Testis (tissue), 3 donors: ENCODE results near the gene MAT2A. TPM values are rescaled to one million over a fixed set of nuclear protein-coding genes. Genes with fewer than 3 reads are reported as not detected.
A peak's percentile ranks its signal among the peaks of the same experiment; 100 is the strongest.

Source experiments
- DNase-seq: peaks from one replicate; pipeline ENCODE4 v3.0.0-alpha.2; 2019
- H3K27ac ChIP-seq, 2 donors: fragments of 200-600 bp; sonication (generic); one replicate each; pipeline ENCODE4 v1.5.1; 2019
- H3K27me3 ChIP-seq: fragments of 200-600 bp; sonication (generic); one replicate; pipeline ENCODE4 v1.5.1; 2019
- H3K36me3 ChIP-seq: fragments of 200-600 bp; sonication (generic); one replicate; pipeline ENCODE4 v1.5.1; 2017; ENCODE audit warnings: low read depth; ENCODE audit errors: missing control alignments
- H3K4me1 ChIP-seq: fragments of 200-600 bp; sonication (generic); one replicate; pipeline ENCODE4 v1.5.1; 2019
- H3K4me3 ChIP-seq, 2 donors: fragments of 200-600 bp; sonication (generic); one replicate each; pipeline ENCODE4 v1.5.1; 2017 to 2019
- H3K9me3 ChIP-seq: fragments of 200-600 bp; sonication (generic); one replicate; pipeline ENCODE4 v1.5.1; 2017
- POLR2A ChIP-seq: fragments of 450-650 bp; IDR thresholded peaks from one replicate; pipeline ENCODE4 v1.6.1; 2017; ENCODE audit warnings: antibody characterized with exemption, mild to moderate bottlenecking, moderate library complexity
- WGBS, 2 donors: methylation state at CpG; one replicate each; pipeline ENCODE4 v1.1.5; 2018; 5-methylcytosine and 5-hydroxymethylcytosine counted together
- intact Hi-C: fragments of 100-400 bp; cut with DNase I; formaldehyde crosslinking; loops from one replicate; pipeline ENCODE4 v1.15.1; 2023; ENCODE audit warnings: low total_unique reads
- polyA plus RNA-seq: library from polyadenylated mRNA; stranded (reverse); fragments of 350-450 nt; fragmentation: Illumina TruSeq; extraction: RNeasy Lipid Tissue Mini Kit (QIAGEN cat#74804); gene quantifications from one replicate; pipeline ENCODE4 v1.2.3, GENCODE V29; 2014; ENCODE audit warnings: low read depth, low replicate concordance; ENCODE audit not compliant: insufficient read depth
- total RNA-seq, 2 donors: library from RNA; depleted of rRNA; stranded (reverse); fragments of >200 nt; gene quantifications; one replicate each; pipeline ENCODE4 v1.2.3, GENCODE V29; 2016
- TF ChIP-seq, protein P1 (sequence below), 3 experiments: fragments of 450-650 bp in 2 of 3; fragments of 200-600 bp in 1 of 3; sonication (generic) in 1 of 3; IDR thresholded peaks; one replicate each; pipeline ENCODE4 v1.5.1; 2016 to 2019; ENCODE audit warnings: antibody characterized with exemption in 3 of 3, mild to moderate bottlenecking in 2 of 3, moderate library complexity in 1 of 3

The MAT2A gene
- total and polyA plus RNA-seq, 3 donors from 2014 or later, result 198 to 268 (median 219) TPM

DNA sequence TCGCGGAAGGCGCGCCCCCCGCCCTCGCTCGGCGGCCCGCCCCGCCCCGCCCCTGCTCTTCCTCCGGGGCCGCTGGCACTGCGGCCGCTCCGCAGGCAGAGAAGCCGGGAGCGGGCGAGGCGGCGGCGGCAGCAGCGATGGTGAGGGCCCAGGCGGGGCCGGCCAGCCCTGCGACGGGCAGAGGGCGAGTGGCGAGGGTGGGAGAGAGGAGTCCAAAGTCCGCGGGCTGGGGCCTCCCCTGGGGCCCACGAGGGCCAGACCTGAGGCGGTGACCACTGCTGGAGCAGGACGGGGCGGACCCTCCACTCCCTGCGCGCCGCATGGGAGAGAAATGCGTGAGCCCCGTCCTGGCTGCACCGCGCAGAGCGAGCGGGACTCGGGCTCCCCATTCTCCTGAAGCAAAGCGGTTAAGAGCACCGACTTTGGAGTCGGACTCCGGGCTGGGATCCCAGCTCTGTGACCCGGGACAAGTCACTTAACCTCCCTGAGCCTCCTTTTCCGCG is 45.4 kb downstream of the MAT2A start, which contains the start of gene VAMP5:
Gene VAMP5 (plus strand): TSS at position 78 of the 503 bp plus-strand sequence. CDS start 60 bp downstream, at position 138.
- intact Hi-C loops, result no loop called here
- Histone ChIP-seq H3K27ac (peak within 1 kb of the TSS; percentile 4 to 86), H3K27me3 (no peaks in the 10 kb centered on the region), H3K36me3 (no peaks in the 10 kb centered on the region), H3K9me3 (no peaks in the 10 kb centered on the region), H3K4me1 (peaks cover 43% of the 10 kb centered on the region), H3K4me3 (peak within 1 kb of the TSS; percentile 62 to 65)
- TF ChIP-seq, protein P1, sequence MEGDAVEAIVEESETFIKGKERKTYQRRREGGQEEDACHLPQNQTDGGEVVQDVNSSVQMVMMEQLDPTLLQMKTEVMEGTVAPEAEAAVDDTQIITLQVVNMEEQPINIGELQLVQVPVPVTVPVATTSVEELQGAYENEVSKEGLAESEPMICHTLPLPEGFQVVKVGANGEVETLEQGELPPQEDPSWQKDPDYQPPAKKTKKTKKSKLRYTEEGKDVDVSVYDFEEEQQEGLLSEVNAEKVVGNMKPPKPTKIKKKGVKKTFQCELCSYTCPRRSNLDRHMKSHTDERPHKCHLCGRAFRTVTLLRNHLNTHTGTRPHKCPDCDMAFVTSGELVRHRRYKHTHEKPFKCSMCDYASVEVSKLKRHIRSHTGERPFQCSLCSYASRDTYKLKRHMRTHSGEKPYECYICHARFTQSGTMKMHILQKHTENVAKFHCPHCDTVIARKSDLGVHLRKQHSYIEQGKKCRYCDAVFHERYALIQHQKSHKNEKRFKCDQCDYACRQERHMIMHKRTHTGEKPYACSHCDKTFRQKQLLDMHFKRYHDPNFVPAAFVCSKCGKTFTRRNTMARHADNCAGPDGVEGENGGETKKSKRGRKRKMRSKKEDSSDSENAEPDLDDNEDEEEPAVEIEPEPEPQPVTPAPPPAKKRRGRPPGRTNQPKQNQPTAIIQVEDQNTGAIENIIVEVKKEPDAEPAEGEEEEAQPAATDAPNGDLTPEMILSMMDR (IDR thresholded peaks at IDR 0.05), result no peak
- no peak for TF ChIP-seq POLR2A
- 1% methylated on average over 44 of the region's 52 CpGs; no CpG with 5 or more reads in 1 of the 2 donors for WGBS, 2 donors
- DNase-seq, result no peak

GRCh38 chr2:85584857-85585780 is 46.2 kb downstream of the MAT2A start:
- intact Hi-C loops, result no loop called here
- peak overlapping the region; percentile 62 to 65 for H3K4me3 ChIP-seq
- H3K4me1 ChIP-seq, result peaks cover 42% of the 10 kb centered on the region

DNA sequence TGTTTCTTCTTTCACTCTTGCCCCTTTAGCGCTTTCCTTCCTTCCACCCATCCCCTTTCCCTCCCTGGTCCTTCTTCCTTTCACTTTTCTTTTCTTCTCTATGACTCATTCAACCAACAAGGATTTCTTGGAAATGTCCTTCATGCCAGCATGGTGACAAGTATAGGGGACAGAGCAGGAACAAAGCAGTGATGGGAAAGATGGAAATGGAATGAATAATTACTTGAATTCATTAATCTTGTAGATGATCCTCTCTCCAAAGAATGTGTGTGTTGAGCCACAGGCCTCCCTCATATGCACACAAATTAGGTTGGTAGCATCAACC is 46.8 kb downstream of the MAT2A start:
- WGBS, 2 donors, result 73 to 75% methylated on average over 1 of the region's 1 CpG
- H3K4me1 ChIP-seq, result peaks cover 42% of the 10 kb centered on the region

More at GRCh38 chr2:85584857-85585780, 46.2 kb downstream of the MAT2A start:
- Histone ChIP-seq H3K27me3 (no peaks in the 10 kb centered on the region), H3K9me3 (no peaks in the 10 kb centered on the region), H3K36me3 (no peaks in the 10 kb centered on the region), H3K27ac (peak overlapping the region; percentile 4 to 86)
- TF ChIP-seq, protein P1 (IDR thresholded peaks at IDR 0.05), result no peak
- no peak for TF ChIP-seq POLR2A
- WGBS, 2 donors, result 30 to 41% methylated on average over 7 to 9 of the region's 9 CpGs
- DNase-seq, result no peak

DNA sequence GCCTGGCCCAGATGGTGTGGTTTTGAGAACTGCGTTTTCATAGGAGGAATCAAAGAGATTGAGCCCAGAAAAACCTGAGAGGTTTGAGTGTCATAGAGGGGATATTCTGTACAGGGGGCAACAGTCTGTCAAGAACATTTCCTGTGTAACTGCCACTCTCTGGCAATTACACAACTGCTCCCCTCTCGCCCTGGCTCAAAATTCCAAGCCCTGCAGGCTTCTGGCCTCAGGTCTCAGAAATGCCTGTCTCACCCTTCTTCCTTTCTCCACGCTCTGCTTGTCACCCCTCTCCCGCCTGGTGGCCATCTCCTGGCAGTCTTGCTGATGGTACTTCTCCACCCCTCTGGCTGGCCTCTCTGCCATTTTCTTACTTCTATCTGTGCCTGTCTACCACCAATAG is 49.3 kb downstream of the MAT2A start:
- Histone ChIP-seq H3K36me3 (no peaks in the 10 kb centered on the region), H3K4me1 (peaks cover 52% of the 10 kb centered on the region), H3K27ac (peak overlapping the region; percentile 18 to 71), H3K27me3 (no peaks in the 10 kb centered on the region), H3K9me3 (no peaks in the 10 kb centered on the region), H3K4me3 (no peak overlapping the region)
- no peak for TF ChIP-seq POLR2A
- TF ChIP-seq, protein P1 (IDR thresholded peaks at IDR 0.05), result no peak
- intact Hi-C loops, result no loop called here
- DNase-seq, result no peak
- 79 to 87% methylated on average over 4 of the region's 4 CpGs for WGBS, 2 donors

More for the DNA sequence above, 46.8 kb downstream of the MAT2A start:
- TF ChIP-seq, protein P1 (IDR thresholded peaks at IDR 0.05), result no peak
- no peak for TF ChIP-seq POLR2A
- H3K4me3 ChIP-seq, result no peak overlapping the region
- DNase-seq, result no peak
- peak overlapping the region in 1 of 2 donors; percentile 86 for H3K27ac ChIP-seq
- H3K9me3 ChIP-seq, result no peaks in the 10 kb centered on the region
- no peaks in the 10 kb centered on the region for H3K27me3 ChIP-seq
- H3K36me3 ChIP-seq, result no peaks in the 10 kb centered on the region
- intact Hi-C loops, result no loop called here
